HAP-1 (cell line): Measurements from ENCODE around the gene SYT1.

Experiments used
- DNase-seq, 2 experiments: peaks; one replicate each; pipeline ENCODE4 v3.0.0-alpha.2; 2016 to 2020; ENCODE audit warnings: low spot score in 2 of 2
- H3K27me3 ChIP-seq: fragments of 250-450 bp; sonication (Bioruptor Pico); 2 replicates; pipeline ENCODE4 v1.5.1; 2020; ENCODE audit warnings: low read depth, mild to moderate bottlenecking, moderate library complexity
- H3K36me3 ChIP-seq: fragments of 250-450 bp; sonication (Bioruptor Pico); replicated peaks from 2 replicates; pipeline ENCODE4 v1.5.1; 2020; ENCODE audit warnings: mild to moderate bottlenecking
- H3K4me1 ChIP-seq: fragments of 250-450 bp; sonication (Bioruptor Pico); 2 replicates; pipeline ENCODE4 v1.5.1; 2020; ENCODE audit warnings: mild to moderate bottlenecking
- H3K4me3 ChIP-seq: fragments of 250-450 bp; sonication (Bioruptor Pico); 2 replicates; pipeline ENCODE4 v1.5.1; 2020; ENCODE audit warnings: mild to moderate bottlenecking, moderate library complexity
- H3K9me3 ChIP-seq: fragments of 250-450 bp; sonication (Bioruptor Pico); 2 replicates; pipeline ENCODE4 v1.5.1; 2020; ENCODE audit warnings: mild to moderate bottlenecking, moderate library complexity
- in situ Hi-C: fragments of 300-500 bp; cut with MboI; formaldehyde crosslinking; loops from 3 replicates; pipeline ENCODE4 v1.14.3; 2020; ENCODE audit warnings: low sequenced_read_pairs, inconsistent platforms, mixed read lengths

The SYT1 gene

GRCh38 chr12:79344855-79345847 lies 480.6 kb downstream of the SYT1 start:
- in situ Hi-C loops = no loop called here
- Histone ChIP-seq H3K4me1 (no peaks in the 10 kb centered on the region), H3K4me3 (no peak overlapping the region)

GRCh38 chr12:79347866-79348265 lies 483.3 kb downstream of the SYT1 start:
- no peak for DNase-seq
- in situ Hi-C loops = no loop called here
- H3K4me3 ChIP-seq = no peak overlapping the region

More at GRCh38 chr12:79344855-79345847, 480.6 kb downstream of the SYT1 start:
- H3K9me3 ChIP-seq = no peaks in the 10 kb centered on the region
- H3K27me3 ChIP-seq = no peaks in the 10 kb centered on the region
- no peaks in the 10 kb centered on the region for H3K36me3 ChIP-seq
- DNase-seq = peak; percentile 74 to 75

GRCh38 chr12:79351251-79351650 lies 486.7 kb downstream of the SYT1 start:
- H3K36me3 ChIP-seq = no peaks in the 10 kb centered on the region
- H3K4me3 ChIP-seq = no peak overlapping the region
- H3K4me1 ChIP-seq = peaks cover 6% of the 10 kb centered on the region; the same call in 1 of the 2 replicates
- DNase-seq = no peak
- H3K27me3 ChIP-seq = no peaks in the 10 kb centered on the region
- no peaks in the 10 kb centered on the region for H3K9me3 ChIP-seq
- in situ Hi-C loops = loop anchor here (25.0 kb wide), 2 partner anchors 1164 to 1339 kb away; no protein-coding TSS in a partner anchor

More at GRCh38 chr12:79347866-79348265, 483.3 kb downstream of the SYT1 start:
- Histone ChIP-seq H3K36me3 (no peaks in the 10 kb centered on the region), H3K4me1 (peaks cover 6% of the 10 kb centered on the region; the same call in 1 of the 2 replicates), H3K27me3 (no peaks in the 10 kb centered on the region), H3K9me3 (no peaks in the 10 kb centered on the region)

DNA sequence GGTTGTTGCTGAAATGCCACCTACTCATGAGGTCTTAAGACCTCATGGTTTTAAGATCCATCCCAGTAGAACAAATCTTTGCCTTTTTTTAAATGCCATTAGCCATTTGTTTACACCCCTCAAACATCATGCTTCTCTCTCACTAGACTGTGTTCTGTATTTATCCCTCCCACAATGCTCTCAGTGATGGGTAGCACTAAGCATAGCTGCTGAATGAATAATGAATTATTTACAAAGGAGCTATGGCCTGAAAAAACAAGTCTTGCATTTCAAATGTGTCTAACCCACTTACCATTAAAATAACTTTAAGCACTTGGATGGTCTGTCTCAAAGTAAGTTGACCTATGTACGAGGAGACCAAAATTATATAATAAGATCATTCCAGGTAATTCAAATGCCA lies 491.6 kb downstream of the SYT1 start:
- no peaks in the 10 kb centered on the region for H3K27me3 ChIP-seq
- in situ Hi-C loops = loop anchor here (25.0 kb wide), 2 partner anchors 1169 to 1344 kb away; no protein-coding TSS in a partner anchor
- peaks cover 4% of the 10 kb centered on the region; the same call in 1 of the 2 replicates for H3K4me1 ChIP-seq
- H3K36me3 ChIP-seq = no peaks in the 10 kb centered on the region
- DNase-seq = no peak
- H3K9me3 ChIP-seq = no peaks in the 10 kb centered on the region
- no peak overlapping the region for H3K4me3 ChIP-seq

DNA sequence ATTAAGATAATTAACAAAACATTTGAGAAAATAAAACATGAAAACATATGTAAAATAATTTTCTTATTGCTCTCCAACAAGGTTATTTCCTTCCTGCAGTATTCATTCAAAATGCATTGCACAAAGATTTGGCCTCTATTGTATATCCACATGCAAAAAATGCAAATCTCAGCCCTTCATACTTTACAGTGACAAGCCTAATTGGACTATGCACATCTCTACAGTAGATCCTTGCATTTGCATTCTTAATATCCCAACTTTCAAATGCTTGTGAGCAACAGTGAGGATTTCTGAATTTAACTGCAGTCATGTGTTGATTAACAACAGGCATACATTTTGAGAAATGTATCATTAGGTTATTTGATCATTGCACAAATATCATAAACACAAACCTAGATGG lies 492.5 kb downstream of the SYT1 start:
- Histone ChIP-seq H3K4me1 (no peaks in the 10 kb centered on the region; the same call in 1 of the 2 replicates), H3K36me3 (no peaks in the 10 kb centered on the region), H3K4me3 (no peak overlapping the region), H3K27me3 (no peaks in the 10 kb centered on the region), H3K9me3 (no peaks in the 10 kb centered on the region)
- no peak for DNase-seq
- in situ Hi-C loops = loop anchor here (25.0 kb wide), 2 partner anchors 1170 to 1345 kb away; no protein-coding TSS in a partner anchor

- Histone ChIP-seq H3K4me3 (no peak overlapping the region), H3K4me1 (no peaks in the 10 kb centered on the region; the same call in 1 of the 2 replicates), H3K27me3 (no peaks in the 10 kb centered on the region), H3K36me3 (no peaks in the 10 kb centered on the region), H3K9me3 (no peaks in the 10 kb centered on the region)
- in situ Hi-C loops = loop anchor here (25.0 kb wide), 2 partner anchors 1172 to 1347 kb away; no protein-coding TSS in a partner anchor
- no peak for DNase-seq
These were observed 494.2 kb downstream of the SYT1 start for GRCh38 chr12:79358716-79359300.

- Histone ChIP-seq H3K4me1 (no peaks in the 10 kb centered on the region; the same call in 1 of the 2 replicates), H3K36me3 (no peaks in the 10 kb centered on the region), H3K4me3 (no peak overlapping the region), H3K27me3 (no peaks in the 10 kb centered on the region), H3K9me3 (no peaks in the 10 kb centered on the region)
- in situ Hi-C loops = loop anchor here (25.0 kb wide), 2 partner anchors 1173 to 1348 kb away; no protein-coding TSS in a partner anchor
- no peak for DNase-seq
These were observed 495.7 kb downstream of the SYT1 start for GRCh38 chr12:79360286-79360685.

GRCh38 chr12:79360936-79361335 lies 496.4 kb downstream of the SYT1 start:
- H3K4me3 ChIP-seq = no peak overlapping the region

GRCh38 chr12:79364197-79364596 lies 499.6 kb downstream of the SYT1 start:
- no peaks in the 10 kb centered on the region for H3K9me3 ChIP-seq
- no peak for DNase-seq
- in situ Hi-C loops = loop anchor here (25.0 kb wide), 2 partner anchors 1177 to 1352 kb away; no protein-coding TSS in a partner anchor
- H3K36me3 ChIP-seq = no peaks in the 10 kb centered on the region
- H3K4me3 ChIP-seq = no peak overlapping the region
- H3K27me3 ChIP-seq = no peaks in the 10 kb centered on the region
- no peaks in the 10 kb centered on the region for H3K4me1 ChIP-seq

More at GRCh38 chr12:79360936-79361335, 496.4 kb downstream of the SYT1 start:
- Histone ChIP-seq H3K27me3 (no peaks in the 10 kb centered on the region), H3K4me1 (no peaks in the 10 kb centered on the region; the same call in 1 of the 2 replicates), H3K9me3 (no peaks in the 10 kb centered on the region), H3K36me3 (no peaks in the 10 kb centered on the region)
- no peak for DNase-seq
- in situ Hi-C loops = loop anchor here (25.0 kb wide), 2 partner anchors 1174 to 1349 kb away; no protein-coding TSS in a partner anchor

- H3K27me3 ChIP-seq = no peaks in the 10 kb centered on the region
- in situ Hi-C loops = loop anchor here (25.0 kb wide), 2 partner anchors 1179 to 1354 kb away; no protein-coding TSS in a partner anchor
- DNase-seq = no peak
- H3K9me3 ChIP-seq = no peaks in the 10 kb centered on the region
- H3K4me3 ChIP-seq = no peak overlapping the region
- H3K36me3 ChIP-seq = no peaks in the 10 kb centered on the region
- H3K4me1 ChIP-seq = peaks cover 3% of the 10 kb centered on the region
These were observed 501.8 kb downstream of the SYT1 start for GRCh38 chr12:79366374-79366773.

DNA sequence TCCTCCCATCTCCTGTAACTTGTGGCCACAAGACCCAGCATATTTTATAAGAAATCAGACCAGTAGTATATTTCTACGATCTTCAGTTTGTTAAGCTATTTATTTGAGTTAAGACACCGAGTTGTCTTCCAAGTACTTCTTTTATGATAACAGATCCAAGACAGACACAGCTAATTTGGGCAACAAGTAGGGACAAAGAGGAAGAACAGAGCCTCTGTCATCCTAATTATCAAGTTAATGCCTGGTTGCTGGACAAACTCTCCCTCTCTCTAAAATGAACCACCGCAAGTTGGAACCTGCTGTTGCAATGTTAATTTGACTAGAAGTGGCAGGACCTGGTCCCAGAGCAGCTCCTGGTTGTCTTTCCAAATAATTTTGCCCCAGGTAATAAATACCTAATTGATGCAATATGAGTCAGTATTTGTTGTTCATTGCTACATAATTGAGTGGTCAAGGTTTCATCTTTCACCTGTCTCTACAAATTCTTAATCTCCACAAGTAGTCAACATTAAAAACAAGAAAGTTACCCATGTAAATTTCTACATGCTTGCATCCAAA lies 502.5 kb downstream of the SYT1 start:
- no peak for DNase-seq
- in situ Hi-C loops = loop anchor here (25.0 kb wide), 2 partner anchors 1180 to 1355 kb away; no protein-coding TSS in a partner anchor
- Histone ChIP-seq H3K9me3 (no peaks in the 10 kb centered on the region), H3K36me3 (no peaks in the 10 kb centered on the region), H3K27me3 (no peaks in the 10 kb centered on the region), H3K4me3 (no peak overlapping the region), H3K4me1 (peaks cover 7% of the 10 kb centered on the region)

- in situ Hi-C loops = loop anchor here (25.0 kb wide), 2 partner anchors 1183 to 1358 kb away; no protein-coding TSS in a partner anchor
- Histone ChIP-seq H3K4me1 (peaks cover 7% of the 10 kb centered on the region), H3K9me3 (no peaks in the 10 kb centered on the region), H3K36me3 (no peaks in the 10 kb centered on the region), H3K4me3 (no peak overlapping the region), H3K27me3 (no peaks in the 10 kb centered on the region)
- DNase-seq = no peak
These were observed 505.4 kb downstream of the SYT1 start for GRCh38 chr12:79370021-79370420.

- H3K4me3 ChIP-seq = no peak overlapping the region
- no peaks in the 10 kb centered on the region for H3K27me3 ChIP-seq
- peaks cover 7% of the 10 kb centered on the region for H3K4me1 ChIP-seq
- peak; percentile 30 to 40 for DNase-seq
- H3K36me3 ChIP-seq = no peaks in the 10 kb centered on the region
- no peaks in the 10 kb centered on the region for H3K9me3 ChIP-seq
- in situ Hi-C loops = loop anchor here (25.0 kb wide), 2 partner anchors 1184 to 1359 kb away; no protein-coding TSS in a partner anchor
These were observed 506.7 kb downstream of the SYT1 start for GRCh38 chr12:79371226-79371625.
